Activated CD4-positive, alpha-beta memory T cell treated with anti-CD3 and anti-CD28 coated beads, Interleukin-2, amount 10 ng/mL, durations not matched to agents 7 days and 5 days (primary cell): ENCODE measurements around the gene RNASE8. TPM values are rescaled to one million over a fixed set of nuclear protein-coding genes. Genes with fewer than 3 reads are reported as not detected.

Experiments
- CTCF ChIA-PET: fragments of 350-600 bp; sonication (Branson Sonifier 250); formaldehyde crosslinking; loops from one replicate; lab custom pipeline; 2021; ENCODE audit warnings: antibody characterized with exemption, inconsistent platforms; lab: Charles Lee
- POLR2A ChIA-PET: fragments of 350-600 bp; sonication (Branson Sonifier 250); formaldehyde crosslinking; loops from one replicate; lab custom pipeline; 2021; ENCODE audit warnings: antibody characterized with exemption; lab: Charles Lee
- DNase-seq: peaks from one replicate; pipeline ENCODE4 v3.0.0-alpha.2; 2020
- H3K27ac Mint-ChIP-seq: one replicate; pipeline ENCODE4 v1.8.0; 2021; ENCODE audit warnings: mild to moderate bottlenecking, mixed read lengths
- H3K27me3 Mint-ChIP-seq: one replicate; pipeline ENCODE4 v1.8.0; 2021; ENCODE audit warnings: mixed read lengths
- H3K36me3 Mint-ChIP-seq: one replicate; pipeline ENCODE4 v1.8.0; 2021; ENCODE audit warnings: low read depth, mixed read lengths
- H3K4me1 Mint-ChIP-seq: one replicate; pipeline ENCODE4 v1.8.0; 2021; ENCODE audit warnings: mixed read lengths
- H3K4me3 Mint-ChIP-seq: one replicate; pipeline ENCODE4 v1.8.0; 2021; ENCODE audit warnings: mild to moderate bottlenecking, mixed read lengths
- H3K9me3 Mint-ChIP-seq: one replicate; pipeline ENCODE4 v1.8.0; 2021; ENCODE audit warnings: mixed read lengths
- total RNA-seq, 2 experiments: library from RNA; stranded (reverse); gene quantifications; one replicate each; pipeline ENCODE4 v1.2.3, GENCODE V29; 2021

Gene RNASE8
- total RNA-seq, 2 experiments from 2014 or later, result not detected

DNA sequence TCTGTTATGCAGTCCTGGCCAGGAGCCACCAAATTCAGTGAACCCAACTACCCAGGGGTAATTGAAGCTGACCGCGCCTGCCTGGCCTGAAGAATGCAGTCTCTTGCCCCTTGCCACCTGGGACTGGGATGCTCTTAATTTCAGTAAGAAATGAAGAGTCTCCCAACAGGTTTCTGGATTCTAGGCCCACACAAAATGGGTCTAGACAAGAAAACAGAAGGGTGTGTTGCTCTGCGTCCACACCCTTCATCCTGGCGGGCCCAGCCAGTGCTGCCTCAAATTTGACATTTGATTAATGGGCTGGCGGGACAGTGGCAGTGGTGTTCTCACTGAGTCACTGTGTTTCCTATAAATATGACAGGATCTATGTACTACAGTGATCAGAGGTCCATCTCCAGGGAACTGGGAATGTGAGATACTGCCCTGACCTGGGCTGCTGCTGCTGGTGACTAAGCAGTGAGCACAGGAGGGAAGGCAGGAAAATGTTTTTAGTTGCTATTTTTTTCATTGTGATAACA lies 49.7 kb downstream of the RNASE8 start:
- H3K27me3 Mint-ChIP-seq, result no peaks in the 10 kb centered on the region
- H3K36me3 Mint-ChIP-seq, result no peaks in the 10 kb centered on the region
- DNase-seq, result no peak
- no peak overlapping the region for H3K27ac Mint-ChIP-seq
- no peaks in the 10 kb centered on the region for H3K9me3 Mint-ChIP-seq
- peaks cover 40% of the 10 kb centered on the region for H3K4me1 Mint-ChIP-seq
- ChIA-PET CTCF (interaction anchor here (2.1 to 10.3 kb wide), 3 partner anchors 13 to 91 kb away, joined by 8 to 159 read pairs (median 137); no protein-coding TSS in a partner anchor), POLR2A (no interaction called here)
- no peak overlapping the region for H3K4me3 Mint-ChIP-seq

Other genes starting within 250 kb of the RNASE8 start
- gene RNASE3, start 166.4 kb upstream of the RNASE8 start, total RNA-seq, result not detected
- gene RNASE2, start 102.3 kb upstream of the RNASE8 start, total RNA-seq, result not detected
- gene METTL17, start 67.8 kb upstream of the RNASE8 start, total RNA-seq, result 10 to 100 TPM; 81.9 to 82.0 TPM
- gene SLC39A2, start 58.5 kb upstream of the RNASE8 start, total RNA-seq, result not detected
- 1 to 10 TPM; 8.3 to 8.5 TPM for gene NDRG2, start 32.8 kb upstream of the RNASE8 start, total RNA-seq
- not detected for gene TPPP2, start 27.6 kb upstream of the RNASE8 start, total RNA-seq
- gene RNASE13, start 23.0 kb upstream of the RNASE8 start, total RNA-seq, result not detected
- gene RNASE7, start 15.5 kb upstream of the RNASE8 start, total RNA-seq, result not detected
- gene ARHGEF40, start 12.5 kb downstream of the RNASE8 start, total RNA-seq, result under 1 TPM; 0.18 to 0.28 TPM
- gene ZNF219, start 40.8 kb downstream of the RNASE8 start, total RNA-seq, result 1 to 10 TPM; 5.3 to 5.8 TPM
- gene TMEM253, start 43.2 kb downstream of the RNASE8 start, total RNA-seq, result not detected
- not detected for gene OR5AU1, start 98.2 kb downstream of the RNASE8 start, total RNA-seq
- gene HNRNPC, start 211.6 kb downstream of the RNASE8 start, total RNA-seq, result 100 to 1,000 TPM; 689 to 710 TPM
- not detected for gene RPGRIP1, start 222.3 kb downstream of the RNASE8 start, total RNA-seq